ENCODE data around the gene BMP8A. TPM values are rescaled to one million over a fixed set of nuclear protein-coding genes. Genes with fewer than 3 reads are reported as not detected.
"Not testable (repeated sequence)": the region's sequence is repeated elsewhere in the genome, so short reads cannot be mapped to it uniquely, and the experiment has no call there.

The BMP8A gene
- polyA plus RNA-seq, 2 of the 4 experiments (the other 2 are of a cell fraction), result 0.13 TPM; not detected in 1

- POLR2A ChIA-PET, result no interaction called here
- FAIRE-seq, result no peak
- CTCF ChIA-PET, result interaction anchor here (0.9 to 1.3 kb wide), 2 partner anchors 66 to 94 kb away, joined by 3 to 4 read pairs; no protein-coding TSS in a partner anchor
Measured at GRCh38 chr1:39472826-39473225, 18.6 kb upstream of the BMP8A start.

DNA sequence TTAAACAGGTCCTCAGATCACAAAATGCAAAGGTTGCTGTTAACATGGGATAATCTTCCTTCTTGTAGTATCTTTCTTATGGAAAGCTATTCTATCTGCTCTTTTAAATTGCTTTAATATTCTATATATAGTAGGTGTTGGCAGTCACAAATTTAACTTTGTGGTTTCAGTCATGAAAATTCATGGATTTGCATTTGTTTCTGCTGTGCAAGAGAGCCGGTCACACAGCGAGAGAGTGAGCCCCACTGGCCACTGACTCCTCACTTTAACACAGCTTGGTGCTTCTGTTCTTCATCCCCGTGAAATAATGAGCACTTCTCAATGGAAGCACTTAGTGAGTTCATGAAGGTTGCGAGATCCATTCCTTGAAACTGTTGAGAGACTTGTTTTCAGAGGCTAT, 18.1 kb upstream of the BMP8A start:
- WGBS (ENCODE audit: missing lambda C conversion rate), result 97% methylated on average over 4 of the region's 4 CpGs
- ATAC-seq (no peak), DNase-seq (ENCODE audit: low read depth in 1 of 2, low spot score in 1 of 2) (no peak), FAIRE-seq (no peak)
- H3K4me2 ChIP-seq, result no peak overlapping the region
- no peak overlapping the region for H3K27ac ChIP-seq
- TF ChIP-seq, protein P1, sequence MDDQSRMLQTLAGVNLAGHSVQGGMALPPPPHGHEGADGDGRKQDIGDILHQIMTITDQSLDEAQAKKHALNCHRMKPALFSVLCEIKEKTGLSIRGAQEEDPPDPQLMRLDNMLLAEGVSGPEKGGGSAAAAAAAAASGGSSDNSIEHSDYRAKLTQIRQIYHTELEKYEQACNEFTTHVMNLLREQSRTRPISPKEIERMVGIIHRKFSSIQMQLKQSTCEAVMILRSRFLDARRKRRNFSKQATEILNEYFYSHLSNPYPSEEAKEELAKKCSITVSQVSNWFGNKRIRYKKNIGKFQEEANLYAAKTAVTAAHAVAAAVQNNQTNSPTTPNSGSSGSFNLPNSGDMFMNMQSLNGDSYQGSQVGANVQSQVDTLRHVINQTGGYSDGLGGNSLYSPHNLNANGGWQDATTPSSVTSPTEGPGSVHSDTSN (IDR thresholded peaks at IDR 0.05), result no peak
- no peak for TF ChIP-seq EHMT2 (IDR thresholded peaks at IDR 0.05; ENCODE audit: low read depth)
- TF ChIP-seq NR3C1 (IDR thresholded peaks at IDR 0.05), result no peak
- H3K9me3 ChIP-seq, result no peaks in the 10 kb centered on the region
- ChIA-PET CTCF (interaction anchor here (0.9 kb wide), 1 partner anchor 66 kb away, joined by 3 read pairs; no protein-coding TSS in a partner anchor), POLR2A (no interaction called here)
- no peak overlapping the region for H3K4me3 ChIP-seq
- H3K4me1 ChIP-seq, result no peaks in the 10 kb centered on the region

More at GRCh38 chr1:39472826-39473225, 18.6 kb upstream of the BMP8A start:
- Histone ChIP-seq H3K4me2 (no peak overlapping the region), H3K27ac (no peak overlapping the region), H3K4me3 (no peak overlapping the region), H3K4me1 (no peaks in the 10 kb centered on the region), H3K9me3 (no peaks in the 10 kb centered on the region)
- 92% methylated on average over 7 of the region's 7 CpGs for WGBS (ENCODE audit: missing lambda C conversion rate)
- DNase-seq (ENCODE audit: low read depth in 1 of 2, low spot score in 1 of 2) (no peak), ATAC-seq (no peak)
- no peak for TF ChIP-seq HOXB5 (CRISPR knock-in tag; IDR thresholded peaks at IDR 0.05)

GRCh38 chr1:39474810-39475209, 16.6 kb upstream of the BMP8A start:
- no peak overlapping the region for H3K27ac ChIP-seq
- CTCF ChIA-PET, result no interaction called here
- POLR2A ChIA-PET, result interaction anchor here (0.6 kb wide), 1 partner anchor 144 kb away, joined by 4 read pairs; no protein-coding TSS in a partner anchor
- no peak overlapping the region for H3K4me3 ChIP-seq
- DNase-seq (ENCODE audit: low read depth in 1 of 2, low spot score in 1 of 2), result no peak
- no peak overlapping the region for H3K4me2 ChIP-seq
- no peak for TF ChIP-seq FOSL2 (IDR thresholded peaks at IDR 0.05)
- TF ChIP-seq FOSL2 (CRISPR knock-in tag; IDR thresholded peaks at IDR 0.05), result no peak
- TF ChIP-seq NFE2L2 (conservative IDR thresholded peaks at IDR 0.05; ENCODE audit: low read length), result no peak
- TF ChIP-seq RFX5 (IDR thresholded peaks at IDR 0.05), result no peak
- TF ChIP-seq, protein P2, sequence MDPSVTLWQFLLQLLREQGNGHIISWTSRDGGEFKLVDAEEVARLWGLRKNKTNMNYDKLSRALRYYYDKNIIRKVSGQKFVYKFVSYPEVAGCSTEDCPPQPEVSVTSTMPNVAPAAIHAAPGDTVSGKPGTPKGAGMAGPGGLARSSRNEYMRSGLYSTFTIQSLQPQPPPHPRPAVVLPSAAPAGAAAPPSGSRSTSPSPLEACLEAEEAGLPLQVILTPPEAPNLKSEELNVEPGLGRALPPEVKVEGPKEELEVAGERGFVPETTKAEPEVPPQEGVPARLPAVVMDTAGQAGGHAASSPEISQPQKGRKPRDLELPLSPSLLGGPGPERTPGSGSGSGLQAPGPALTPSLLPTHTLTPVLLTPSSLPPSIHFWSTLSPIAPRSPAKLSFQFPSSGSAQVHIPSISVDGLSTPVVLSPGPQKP (IDR thresholded peaks at IDR 0.05; ENCODE audit: low read depth, low read length), result no peak
- TF ChIP-seq GATA3 (IDR thresholded peaks at IDR 0.05; ENCODE audit: borderline replicate concordance), result no peak
- no peak for TF ChIP-seq PHF8 (IDR thresholded peaks at IDR 0.05; ENCODE audit: borderline replicate concordance, low read depth)
- no peak for TF ChIP-seq MAFK (IDR thresholded peaks at IDR 0.05; ENCODE audit: partially characterized antibody)
- TF ChIP-seq HEYL (CRISPR knock-in tag; IDR thresholded peaks at IDR 0.05), result no peak
- TF ChIP-seq, protein P1 (IDR thresholded peaks at IDR 0.05), result no peak
- no peak for TF ChIP-seq KDM1A (IDR thresholded peaks at IDR 0.05; ENCODE audit: low read depth)
- TF ChIP-seq REST (IDR thresholded peaks at IDR 0.05), result no peak
- 94% methylated on average over 4 of the region's 4 CpGs for WGBS (ENCODE audit: missing lambda C conversion rate)
- H3K4me1 ChIP-seq, result no peaks in the 10 kb centered on the region
- no peak for FAIRE-seq
- no peak for ATAC-seq
- no peaks in the 10 kb centered on the region for H3K9me3 ChIP-seq

- H3K27ac ChIP-seq; H3K4me1 ChIP-seq; H3K4me3 ChIP-seq; FAIRE-seq; H3K4me2 ChIP-seq; DNase-seq (ENCODE audit: low read depth in 1 of 2, low spot score in 1 of 2); H3K9me3 ChIP-seq; CTCF ChIA-PET: not testable (repeated sequence)
- WGBS (ENCODE audit: missing lambda C conversion rate), result 80% methylated on average over 1 of the region's 1 CpG
- ATAC-seq, result peak in 1 of 2 experiments; percentile 31; a peak in 4 of 6 replicates
- POLR2A ChIA-PET, result interaction anchor here (0.6 kb wide), 1 partner anchor 144 kb away, joined by 4 read pairs; no protein-coding TSS in a partner anchor
Measured at GRCh38 chr1:39475551-39475950, 15.9 kb upstream of the BMP8A start.
